HepG2 (cell line): ENCODE data around the gene FGGY. TPM values are rescaled to one million over a fixed set of nuclear protein-coding genes. Genes with fewer than 3 reads are reported as not detected.

Experiments
- ELF3 ChIP-seq: IDR thresholded peaks from 2 replicates; pipeline ENCODE4 v1.6.1; 2016; ENCODE audit warnings: missing genetic modification reagents, missing compliant biosample characterization
- JUND ChIP-seq: sonication (generic); formaldehyde crosslinking; IDR thresholded peaks from 2 replicates; pipeline ENCODE4 v1.8.0; 2022; ENCODE audit warnings: mild to moderate bottlenecking, missing genetic modification reagents
- KDM2A ChIP-seq: sonication (generic); formaldehyde crosslinking; IDR thresholded peaks from 2 replicates; pipeline ENCODE4 v1.4.0; 2020; ENCODE audit warnings: low read depth, missing genetic modification reagents, borderline replicate concordance
- MAFF ChIP-seq: IDR thresholded peaks from 2 replicates; pipeline ENCODE4 v1.6.1; 2011; ENCODE audit warnings: low read depth, low read length, improper control_type of control experiment
- MED13 ChIP-seq: sonication (generic); formaldehyde crosslinking; IDR thresholded peaks from 2 replicates; pipeline ENCODE4 v1.5.0; 2020; ENCODE audit warnings: missing genetic modification reagents
- MED8 ChIP-seq: sonication (generic); formaldehyde crosslinking; IDR thresholded peaks from 2 replicates; pipeline ENCODE4 v1.8.1; 2023; ENCODE audit warnings: mild to moderate bottlenecking, missing genetic modification reagents; ENCODE audit not compliant: insufficient replicate concordance
- NCOA5 ChIP-seq: sonication (generic); formaldehyde crosslinking; IDR thresholded peaks from 2 replicates; pipeline ENCODE4 v1.4.0; 2020; ENCODE audit warnings: missing genetic modification reagents
- ZFP37 ChIP-seq: sonication (generic); formaldehyde crosslinking; IDR thresholded peaks from 2 replicates; pipeline ENCODE4 v1.4.0; 2020; ENCODE audit warnings: missing genetic modification reagents, borderline replicate concordance
- ZMAT3 ChIP-seq: sonication (generic); formaldehyde crosslinking; conservative IDR thresholded peaks from 2 replicates; pipeline ENCODE4 v1.7.0; 2021; ENCODE audit warnings: missing genetic modification reagents
- ZNF264 ChIP-seq: sonication (generic); formaldehyde crosslinking; IDR thresholded peaks from 2 replicates; pipeline ENCODE4 v1.4.0; 2020; ENCODE audit warnings: missing genetic modification reagents
- ZNF329 ChIP-seq: sonication (generic); formaldehyde crosslinking; IDR thresholded peaks from 2 replicates; pipeline ENCODE4 v1.9.0; 2021; ENCODE audit warnings: low read depth, mild to moderate bottlenecking, missing genetic modification reagents
- ZNF335 ChIP-seq: sonication (generic); formaldehyde crosslinking; IDR thresholded peaks from 2 replicates; pipeline ENCODE4 v1.4.0; 2020; ENCODE audit warnings: missing genetic modification reagents
- ZNF496 ChIP-seq: sonication (generic); formaldehyde crosslinking; IDR thresholded peaks from 2 replicates; pipeline ENCODE4 v1.8.1; 2023; ENCODE audit warnings: mild to moderate bottlenecking, moderate library complexity, missing genetic modification reagents; ENCODE audit not compliant: insufficient replicate concordance
- ZNF747 ChIP-seq: sonication (generic); formaldehyde crosslinking; IDR thresholded peaks from 2 replicates; pipeline ENCODE4 v1.8.1; 2023; ENCODE audit warnings: missing genetic modification reagents, mild to moderate bottlenecking, borderline replicate concordance
- polyA plus RNA-seq, 8 experiments: library from polyadenylated mRNA; depleted of rRNA in 3 of 8; stranded (reverse) in 7 of 8; unstranded in 1 of 8; fragments of >200 nt; fragmentation: Illumina TruSeq in 4 of 8; extraction: Trizol in 4 of 8; gene quantifications; 2 replicates each; pipeline versions ENCODE4 v1.2.1 to v1.2.3, GENCODE V29; 2011 to 2016; ENCODE audit warnings: low read depth in 4 of 8, missing spikeins in 1 of 8, mixed read lengths in 1 of 8; ENCODE audit not compliant: insufficient read depth in 1 of 8
- total RNA-seq, 5 experiments: library from RNA; depleted of rRNA; stranded (reverse); fragments of >200 nt; fragmentation: Illumina TruSeq; extraction: Trizol; gene quantifications; 2 replicates each; pipeline ENCODE4 v1.2.3, GENCODE V29; 2016; ENCODE audit warnings: low read depth in 1 of 5
- TF ChIP-seq, protein P1 (sequence below): sonication (generic); formaldehyde crosslinking; IDR thresholded peaks from 2 replicates; pipeline ENCODE4 v1.5.1; 2020; ENCODE audit warnings: missing genetic modification reagents, mild to moderate bottlenecking, borderline replicate concordance
- TF ChIP-seq, protein P2 (sequence below): sonication (generic); formaldehyde crosslinking; IDR thresholded peaks from 2 replicates; pipeline ENCODE4 v1.8.0; 2022; ENCODE audit warnings: mild to moderate bottlenecking, missing genetic modification reagents, borderline replicate concordance
- TF ChIP-seq, protein P3 (sequence below), 2 experiments: IDR thresholded peaks; 2 replicates each; pipeline ENCODE4 v1.6.1; 2011 to 2012; ENCODE audit warnings: low read length in 2 of 2, borderline replicate concordance in 1 of 2, low read depth in 1 of 2, mild to moderate bottlenecking in 1 of 2, moderate library complexity in 1 of 2
- TF ChIP-seq, protein P4 (sequence below): IDR thresholded peaks from 2 replicates; pipeline ENCODE4 v1.6.1; 2012; ENCODE audit warnings: low read length, improper control_type of control experiment

FGGY gene
- total and polyA plus RNA-seq, 2 of the 13 experiments (the other 11 are each of a cell fraction or from before 2014, with no cell fraction given): 15.7 to 27.5 TPM

DNA sequence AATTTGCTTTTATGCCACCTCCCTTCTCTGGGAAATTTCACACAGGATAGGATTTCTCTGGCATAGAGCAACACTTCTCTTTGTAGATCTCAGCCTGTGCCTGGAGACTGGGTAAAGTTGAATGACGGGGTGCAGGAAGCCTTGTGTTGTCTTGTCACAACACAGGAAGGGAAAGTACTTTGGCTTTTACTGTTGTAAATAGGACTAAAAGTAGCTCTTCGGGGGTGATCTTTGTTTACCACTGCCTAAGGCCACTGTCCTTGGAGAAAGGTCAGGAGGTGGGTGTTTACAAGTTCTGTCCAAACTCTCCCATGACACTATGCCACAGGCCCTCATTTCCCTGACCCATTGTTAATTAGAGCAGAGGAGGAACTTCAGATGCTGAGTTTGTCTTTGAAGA lies 139.7 kb downstream of the FGGY start (continued):
- TF ChIP-seq NCOA5 (CRISPR knock-in tag) (no peak), ZNF747 (no peak), ZNF335 (no peak), MAFF (no peak), JUND (CRISPR knock-in tag) (no peak), ZNF496 (CRISPR knock-in tag) (no peak), MED13 (CRISPR knock-in tag) (no peak), MED8 (CRISPR knock-in tag) (no peak), ZNF329 (CRISPR knock-in tag) (no peak), ELF3 (peak; percentile 73), ZNF264 (CRISPR knock-in tag) (no peak), KDM2A (CRISPR knock-in tag) (no peak), ZFP37 (CRISPR knock-in tag) (0 out of 2 replicates have a peak, but pooled peaks have one; percentile 50), ZMAT3 (CRISPR knock-in tag) (0 out of 2 replicates have a peak, but pooled peaks have one; percentile 9)
- TF ChIP-seq, protein P1, sequence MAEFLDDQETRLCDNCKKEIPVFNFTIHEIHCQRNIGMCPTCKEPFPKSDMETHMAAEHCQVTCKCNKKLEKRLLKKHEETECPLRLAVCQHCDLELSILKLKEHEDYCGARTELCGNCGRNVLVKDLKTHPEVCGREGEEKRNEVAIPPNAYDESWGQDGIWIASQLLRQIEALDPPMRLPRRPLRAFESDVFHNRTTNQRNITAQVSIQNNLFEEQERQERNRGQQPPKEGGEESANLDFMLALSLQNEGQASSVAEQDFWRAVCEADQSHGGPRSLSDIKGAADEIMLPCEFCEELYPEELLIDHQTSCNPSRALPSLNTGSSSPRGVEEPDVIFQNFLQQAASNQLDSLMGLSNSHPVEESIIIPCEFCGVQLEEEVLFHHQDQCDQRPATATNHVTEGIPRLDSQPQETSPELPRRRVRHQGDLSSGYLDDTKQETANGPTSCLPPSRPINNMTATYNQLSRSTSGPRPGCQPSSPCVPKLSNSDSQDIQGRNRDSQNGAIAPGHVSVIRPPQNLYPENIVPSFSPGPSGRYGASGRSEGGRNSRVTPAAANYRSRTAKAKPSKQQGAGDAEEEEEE (CRISPR knock-in tag): no peak
- TF ChIP-seq, protein P2, sequence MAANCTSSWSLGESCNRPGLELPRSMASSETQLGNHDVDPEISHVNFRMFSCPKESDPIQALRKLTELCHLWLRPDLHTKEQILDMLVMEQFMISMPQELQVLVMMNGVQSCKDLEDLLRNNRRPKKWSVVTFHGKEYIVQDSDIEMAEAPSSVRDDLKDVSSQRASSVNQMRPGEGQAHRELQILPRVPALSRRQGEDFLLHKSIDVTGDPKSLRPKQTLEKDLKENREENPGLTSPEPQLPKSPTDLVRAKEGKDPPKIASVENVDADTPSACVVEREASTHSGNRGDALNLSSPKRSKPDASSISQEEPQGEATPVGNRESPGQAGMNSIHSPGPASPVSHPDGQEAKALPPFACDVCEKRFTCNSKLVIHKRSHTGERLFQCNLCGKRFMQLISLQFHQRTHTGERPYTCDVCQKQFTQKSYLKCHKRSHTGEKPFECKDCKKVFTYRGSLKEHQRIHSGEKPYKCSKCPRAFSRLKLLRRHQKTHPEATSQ (CRISPR knock-in tag): no peak
- TF ChIP-seq, protein P3, sequence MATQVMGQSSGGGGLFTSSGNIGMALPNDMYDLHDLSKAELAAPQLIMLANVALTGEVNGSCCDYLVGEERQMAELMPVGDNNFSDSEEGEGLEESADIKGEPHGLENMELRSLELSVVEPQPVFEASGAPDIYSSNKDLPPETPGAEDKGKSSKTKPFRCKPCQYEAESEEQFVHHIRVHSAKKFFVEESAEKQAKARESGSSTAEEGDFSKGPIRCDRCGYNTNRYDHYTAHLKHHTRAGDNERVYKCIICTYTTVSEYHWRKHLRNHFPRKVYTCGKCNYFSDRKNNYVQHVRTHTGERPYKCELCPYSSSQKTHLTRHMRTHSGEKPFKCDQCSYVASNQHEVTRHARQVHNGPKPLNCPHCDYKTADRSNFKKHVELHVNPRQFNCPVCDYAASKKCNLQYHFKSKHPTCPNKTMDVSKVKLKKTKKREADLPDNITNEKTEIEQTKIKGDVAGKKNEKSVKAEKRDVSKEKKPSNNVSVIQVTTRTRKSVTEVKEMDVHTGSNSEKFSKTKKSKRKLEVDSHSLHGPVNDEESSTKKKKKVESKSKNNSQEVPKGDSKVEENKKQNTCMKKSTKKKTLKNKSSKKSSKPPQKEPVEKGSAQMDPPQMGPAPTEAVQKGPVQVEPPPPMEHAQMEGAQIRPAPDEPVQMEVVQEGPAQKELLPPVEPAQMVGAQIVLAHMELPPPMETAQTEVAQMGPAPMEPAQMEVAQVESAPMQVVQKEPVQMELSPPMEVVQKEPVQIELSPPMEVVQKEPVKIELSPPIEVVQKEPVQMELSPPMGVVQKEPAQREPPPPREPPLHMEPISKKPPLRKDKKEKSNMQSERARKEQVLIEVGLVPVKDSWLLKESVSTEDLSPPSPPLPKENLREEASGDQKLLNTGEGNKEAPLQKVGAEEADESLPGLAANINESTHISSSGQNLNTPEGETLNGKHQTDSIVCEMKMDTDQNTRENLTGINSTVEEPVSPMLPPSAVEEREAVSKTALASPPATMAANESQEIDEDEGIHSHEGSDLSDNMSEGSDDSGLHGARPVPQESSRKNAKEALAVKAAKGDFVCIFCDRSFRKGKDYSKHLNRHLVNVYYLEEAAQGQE (IDR thresholded peaks at IDR 0.05; ENCODE audit: borderline replicate concordance in 1 of 2, low read depth in 1 of 2, low read length in 2 of 2): no peak
- TF ChIP-seq, protein P4, sequence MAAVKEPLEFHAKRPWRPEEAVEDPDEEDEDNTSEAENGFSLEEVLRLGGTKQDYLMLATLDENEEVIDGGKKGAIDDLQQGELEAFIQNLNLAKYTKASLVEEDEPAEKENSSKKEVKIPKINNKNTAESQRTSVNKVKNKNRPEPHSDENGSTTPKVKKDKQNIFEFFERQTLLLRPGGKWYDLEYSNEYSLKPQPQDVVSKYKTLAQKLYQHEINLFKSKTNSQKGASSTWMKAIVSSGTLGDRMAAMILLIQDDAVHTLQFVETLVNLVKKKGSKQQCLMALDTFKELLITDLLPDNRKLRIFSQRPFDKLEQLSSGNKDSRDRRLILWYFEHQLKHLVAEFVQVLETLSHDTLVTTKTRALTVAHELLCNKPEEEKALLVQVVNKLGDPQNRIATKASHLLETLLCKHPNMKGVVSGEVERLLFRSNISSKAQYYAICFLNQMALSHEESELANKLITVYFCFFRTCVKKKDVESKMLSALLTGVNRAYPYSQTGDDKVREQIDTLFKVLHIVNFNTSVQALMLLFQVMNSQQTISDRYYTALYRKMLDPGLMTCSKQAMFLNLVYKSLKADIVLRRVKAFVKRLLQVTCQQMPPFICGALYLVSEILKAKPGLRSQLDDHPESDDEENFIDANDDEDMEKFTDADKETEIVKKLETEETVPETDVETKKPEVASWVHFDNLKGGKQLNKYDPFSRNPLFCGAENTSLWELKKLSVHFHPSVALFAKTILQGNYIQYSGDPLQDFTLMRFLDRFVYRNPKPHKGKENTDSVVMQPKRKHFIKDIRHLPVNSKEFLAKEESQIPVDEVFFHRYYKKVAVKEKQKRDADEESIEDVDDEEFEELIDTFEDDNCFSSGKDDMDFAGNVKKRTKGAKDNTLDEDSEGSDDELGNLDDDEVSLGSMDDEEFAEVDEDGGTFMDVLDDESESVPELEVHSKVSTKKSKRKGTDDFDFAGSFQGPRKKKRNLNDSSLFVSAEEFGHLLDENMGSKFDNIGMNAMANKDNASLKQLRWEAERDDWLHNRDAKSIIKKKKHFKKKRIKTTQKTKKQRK: no peak
